ENCODE measurements around the gene ARFIP1. TPM values are rescaled to one million over a fixed set of nuclear protein-coding genes. Genes with fewer than 3 reads are reported as not detected.

Gene ARFIP1
- total RNA-seq, 6 experiments from 2014 or later, result 34.8 to 44.3 (median 37.7) TPM

GRCh38 chr4:152944666-152945320 is 165.0 kb downstream of the ARFIP1 start:
- H3K9me3 Mint-ChIP-seq, result no peaks in the 10 kb centered on the region
- DNase-seq, result no peak
- no peak for TF ChIP-seq CTCF (IDR thresholded peaks at IDR 0.05)
- peaks cover 1% of the 10 kb centered on the region; the same call in 1 of the 2 replicates for H3K27me3 Mint-ChIP-seq (ENCODE audit: insufficient read depth)
- 0 out of 2 replicates have a peak overlapping the region, but pooled peaks have one; percentile 63 for H3K27ac Mint-ChIP-seq
- peaks cover 20% of the 10 kb centered on the region for H3K4me1 Mint-ChIP-seq (ENCODE audit: low read depth)
- no peak overlapping the region for H3K4me3 Mint-ChIP-seq
- H3K36me3 Mint-ChIP-seq (ENCODE audit: low read depth), result no peaks in the 10 kb centered on the region

GRCh38 chr4:152945639-152946038 is 165.9 kb downstream of the ARFIP1 start:
- DNase-seq, result no peak
- TF ChIP-seq CTCF (IDR thresholded peaks at IDR 0.05), result no peak
- Mint-ChIP-seq H3K27ac (no peak overlapping the region), H3K4me1 (ENCODE audit: low read depth) (peaks cover 20% of the 10 kb centered on the region), H3K4me3 (no peak overlapping the region), H3K36me3 (ENCODE audit: low read depth) (no peaks in the 10 kb centered on the region), H3K9me3 (no peaks in the 10 kb centered on the region), H3K27me3 (ENCODE audit: insufficient read depth) (peaks cover 1% of the 10 kb centered on the region; the same call in 1 of the 2 replicates)

GRCh38 chr4:152946446-152946845 is 166.7 kb downstream of the ARFIP1 start:
- Mint-ChIP-seq H3K27ac (no peak overlapping the region), H3K9me3 (no peaks in the 10 kb centered on the region)

GRCh38 chr4:152947311-152947710 is 167.6 kb downstream of the ARFIP1 start:
- Mint-ChIP-seq H3K27me3 (ENCODE audit: insufficient read depth) (peaks cover 1% of the 10 kb centered on the region; the same call in 1 of the 2 replicates), H3K27ac (no peak overlapping the region), H3K36me3 (ENCODE audit: low read depth) (no peaks in the 10 kb centered on the region), H3K4me1 (ENCODE audit: low read depth) (peaks cover 33% of the 10 kb centered on the region), H3K4me3 (no peak overlapping the region), H3K9me3 (no peaks in the 10 kb centered on the region)
- DNase-seq, result no peak
- TF ChIP-seq CTCF (IDR thresholded peaks at IDR 0.05), result no peak

More at GRCh38 chr4:152946446-152946845, 166.7 kb downstream of the ARFIP1 start:
- Mint-ChIP-seq H3K4me1 (ENCODE audit: low read depth) (peaks cover 25% of the 10 kb centered on the region), H3K27me3 (ENCODE audit: insufficient read depth) (peaks cover 1% of the 10 kb centered on the region; the same call in 1 of the 2 replicates), H3K36me3 (ENCODE audit: low read depth) (no peaks in the 10 kb centered on the region), H3K4me3 (no peak overlapping the region)
- no peak for DNase-seq
- no peak for TF ChIP-seq CTCF (IDR thresholded peaks at IDR 0.05)

- Mint-ChIP-seq H3K4me1 (ENCODE audit: low read depth) (peaks cover 21% of the 10 kb centered on the region), H3K36me3 (ENCODE audit: low read depth) (no peaks in the 10 kb centered on the region), H3K9me3 (no peaks in the 10 kb centered on the region), H3K4me3 (no peak overlapping the region), H3K27ac (no peak overlapping the region), H3K27me3 (ENCODE audit: insufficient read depth) (peaks cover 1% of the 10 kb centered on the region; the same call in 1 of the 2 replicates)
- no peak for TF ChIP-seq CTCF (IDR thresholded peaks at IDR 0.05)
- DNase-seq, result no peak
Observed at GRCh38 chr4:152949930-152950329, 170.2 kb downstream of the ARFIP1 start.
